NB4 (cell line): Measurements from ENCODE around the gene RNF11.

Source experiments
- MYC ChIP-seq: IDR thresholded peaks from 2 replicates; pipeline ENCODE4 v1.6.1; 2011; ENCODE audit warnings: low read depth, low read length
- POLR2A ChIP-seq: IDR thresholded peaks from 2 replicates; pipeline ENCODE4 v1.6.1; 2011; ENCODE audit warnings: mild to moderate bottlenecking; ENCODE audit not compliant: insufficient read length; ENCODE audit errors: extremely low read depth
- TF ChIP-seq, protein P1 (sequence below): IDR thresholded peaks from one replicate; pipeline ENCODE4 v1.5.1; 2012; ENCODE audit warnings: low read depth, low read length
- TF ChIP-seq, protein P2 (sequence below): IDR thresholded peaks from 2 replicates; pipeline ENCODE4 v1.6.1; 2011; ENCODE audit warnings: low read depth, low read length

DNA sequence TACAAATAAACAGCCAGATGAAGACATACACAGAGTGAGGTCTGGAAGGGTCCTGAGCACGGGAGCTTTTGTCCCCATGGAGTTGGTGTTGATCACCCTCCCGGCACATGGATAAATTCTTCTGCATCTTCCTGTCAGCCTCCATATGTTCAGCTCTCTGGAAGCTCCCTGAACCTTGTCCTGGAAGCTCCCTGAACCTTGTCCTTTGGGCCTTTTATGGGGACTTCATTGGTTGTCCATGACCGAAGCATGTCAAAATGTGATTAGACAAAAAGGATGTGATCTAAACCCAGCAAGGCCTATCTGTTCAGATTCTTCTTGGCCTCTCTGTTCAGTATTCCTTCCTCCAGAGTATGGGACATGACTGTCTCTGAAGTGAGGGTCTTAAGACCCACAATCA is 25.4 kb upstream of the RNF11 start:
- TF ChIP-seq, protein P1, sequence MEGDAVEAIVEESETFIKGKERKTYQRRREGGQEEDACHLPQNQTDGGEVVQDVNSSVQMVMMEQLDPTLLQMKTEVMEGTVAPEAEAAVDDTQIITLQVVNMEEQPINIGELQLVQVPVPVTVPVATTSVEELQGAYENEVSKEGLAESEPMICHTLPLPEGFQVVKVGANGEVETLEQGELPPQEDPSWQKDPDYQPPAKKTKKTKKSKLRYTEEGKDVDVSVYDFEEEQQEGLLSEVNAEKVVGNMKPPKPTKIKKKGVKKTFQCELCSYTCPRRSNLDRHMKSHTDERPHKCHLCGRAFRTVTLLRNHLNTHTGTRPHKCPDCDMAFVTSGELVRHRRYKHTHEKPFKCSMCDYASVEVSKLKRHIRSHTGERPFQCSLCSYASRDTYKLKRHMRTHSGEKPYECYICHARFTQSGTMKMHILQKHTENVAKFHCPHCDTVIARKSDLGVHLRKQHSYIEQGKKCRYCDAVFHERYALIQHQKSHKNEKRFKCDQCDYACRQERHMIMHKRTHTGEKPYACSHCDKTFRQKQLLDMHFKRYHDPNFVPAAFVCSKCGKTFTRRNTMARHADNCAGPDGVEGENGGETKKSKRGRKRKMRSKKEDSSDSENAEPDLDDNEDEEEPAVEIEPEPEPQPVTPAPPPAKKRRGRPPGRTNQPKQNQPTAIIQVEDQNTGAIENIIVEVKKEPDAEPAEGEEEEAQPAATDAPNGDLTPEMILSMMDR = no peak
- TF ChIP-seq POLR2A (no peak), MYC (no peak)
- TF ChIP-seq, protein P2, sequence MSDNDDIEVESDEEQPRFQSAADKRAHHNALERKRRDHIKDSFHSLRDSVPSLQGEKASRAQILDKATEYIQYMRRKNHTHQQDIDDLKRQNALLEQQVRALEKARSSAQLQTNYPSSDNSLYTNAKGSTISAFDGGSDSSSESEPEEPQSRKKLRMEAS = no peak
